ENCODE results near the gene NUTM1.

NUTM1 gene, protein sequence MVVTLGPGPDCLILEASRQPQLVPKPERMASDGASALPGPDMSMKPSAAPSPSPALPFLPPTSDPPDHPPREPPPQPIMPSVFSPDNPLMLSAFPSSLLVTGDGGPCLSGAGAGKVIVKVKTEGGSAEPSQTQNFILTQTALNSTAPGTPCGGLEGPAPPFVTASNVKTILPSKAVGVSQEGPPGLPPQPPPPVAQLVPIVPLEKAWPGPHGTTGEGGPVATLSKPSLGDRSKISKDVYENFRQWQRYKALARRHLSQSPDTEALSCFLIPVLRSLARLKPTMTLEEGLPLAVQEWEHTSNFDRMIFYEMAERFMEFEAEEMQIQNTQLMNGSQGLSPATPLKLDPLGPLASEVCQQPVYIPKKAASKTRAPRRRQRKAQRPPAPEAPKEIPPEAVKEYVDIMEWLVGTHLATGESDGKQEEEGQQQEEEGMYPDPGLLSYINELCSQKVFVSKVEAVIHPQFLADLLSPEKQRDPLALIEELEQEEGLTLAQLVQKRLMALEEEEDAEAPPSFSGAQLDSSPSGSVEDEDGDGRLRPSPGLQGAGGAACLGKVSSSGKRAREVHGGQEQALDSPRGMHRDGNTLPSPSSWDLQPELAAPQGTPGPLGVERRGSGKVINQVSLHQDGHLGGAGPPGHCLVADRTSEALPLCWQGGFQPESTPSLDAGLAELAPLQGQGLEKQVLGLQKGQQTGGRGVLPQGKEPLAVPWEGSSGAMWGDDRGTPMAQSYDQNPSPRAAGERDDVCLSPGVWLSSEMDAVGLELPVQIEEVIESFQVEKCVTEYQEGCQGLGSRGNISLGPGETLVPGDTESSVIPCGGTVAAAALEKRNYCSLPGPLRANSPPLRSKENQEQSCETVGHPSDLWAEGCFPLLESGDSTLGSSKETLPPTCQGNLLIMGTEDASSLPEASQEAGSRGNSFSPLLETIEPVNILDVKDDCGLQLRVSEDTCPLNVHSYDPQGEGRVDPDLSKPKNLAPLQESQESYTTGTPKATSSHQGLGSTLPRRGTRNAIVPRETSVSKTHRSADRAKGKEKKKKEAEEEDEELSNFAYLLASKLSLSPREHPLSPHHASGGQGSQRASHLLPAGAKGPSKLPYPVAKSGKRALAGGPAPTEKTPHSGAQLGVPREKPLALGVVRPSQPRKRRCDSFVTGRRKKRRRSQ

DNA sequence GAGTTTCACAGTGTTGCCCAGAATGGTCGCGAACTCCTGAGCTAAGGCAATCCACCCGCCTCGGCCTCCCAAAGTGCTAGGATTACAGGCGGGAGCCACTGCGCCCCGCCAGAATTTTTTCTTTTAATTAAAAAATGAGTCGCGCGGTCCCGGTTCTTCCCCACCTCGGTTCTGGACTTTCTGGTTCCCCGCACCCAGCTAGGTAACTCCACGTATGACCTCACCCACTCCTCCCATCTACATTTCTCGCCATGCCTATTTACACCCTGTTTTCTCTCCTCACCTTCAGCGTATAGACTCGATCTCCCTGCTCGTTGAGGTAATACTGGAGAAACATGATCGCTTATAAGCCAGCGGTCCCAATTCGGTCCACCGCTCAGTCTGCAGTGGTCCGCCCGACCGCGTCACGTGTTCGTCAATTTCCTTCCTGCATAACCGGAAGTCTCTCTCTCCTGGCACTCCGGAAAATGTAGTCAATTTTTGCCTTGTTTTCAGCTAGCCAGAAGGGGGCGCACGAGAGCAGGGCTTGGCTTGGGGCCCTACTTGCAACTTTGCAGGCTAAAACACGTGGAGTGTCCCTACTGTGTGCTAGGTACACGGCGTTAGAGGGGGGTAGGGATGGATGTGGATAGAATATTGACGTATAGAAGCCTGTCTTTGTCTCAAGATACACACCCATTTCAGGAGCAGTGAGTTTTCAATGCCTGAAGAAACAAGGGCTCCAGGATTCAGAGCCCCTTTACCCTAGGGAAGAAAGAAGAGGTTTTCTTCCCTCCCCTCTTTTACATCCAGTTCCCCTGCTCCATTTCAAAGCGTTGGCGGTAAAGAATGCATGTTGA, at the start of gene NUTM1, which contains the start of gene NOP10:
Gene NUTM1 (plus strand): TSS at position 579 of the 839 bp plus-strand sequence. CDS start 382 bp downstream, outside the sequence.
Gene NOP10 (minus strand): TSS at position 400 of the 839 bp plus-strand sequence. CDS start 63 bp downstream, at position 337.
- peak; percentile 84 for DNase-seq

DNA sequence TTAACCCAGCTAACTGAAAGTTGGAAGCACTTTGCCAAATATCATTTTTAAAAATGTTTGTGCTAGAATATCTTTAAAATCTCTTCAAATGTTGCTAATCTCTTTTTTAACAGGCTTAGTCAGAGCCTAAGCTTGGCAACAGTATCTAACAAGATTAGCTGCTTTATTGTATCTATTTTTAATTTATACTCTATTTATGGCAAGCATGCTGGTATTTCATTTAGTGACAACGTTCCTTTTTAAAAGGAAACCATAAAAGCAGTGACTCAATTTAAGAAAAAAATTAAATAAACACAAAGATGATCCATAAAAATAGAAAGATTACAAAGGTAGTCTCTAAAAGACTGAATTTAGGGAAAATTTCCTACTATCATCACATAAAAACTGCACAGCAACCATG, 46.1 kb upstream of the NUTM1 start:
- DNase-seq: no peak

DNA sequence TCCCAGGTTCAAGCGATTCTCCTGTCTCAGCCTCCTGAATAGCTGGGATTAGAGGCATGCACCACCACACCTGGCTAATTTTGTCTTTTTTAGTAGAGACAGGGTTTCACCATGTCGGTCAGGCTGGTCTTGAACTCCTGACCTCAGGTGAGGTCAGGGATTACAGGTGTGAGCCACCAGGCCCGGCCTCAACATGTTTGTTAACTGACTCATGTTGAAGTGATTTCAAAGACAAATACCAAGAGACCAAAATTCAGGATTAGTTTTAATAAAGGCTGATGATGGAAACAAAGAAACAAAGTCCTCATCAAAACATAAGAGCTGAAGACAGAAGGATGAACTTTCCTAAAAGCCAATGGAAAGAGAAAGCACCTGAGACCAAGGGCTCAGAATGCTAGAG, 42.1 kb upstream of the NUTM1 start:
- no peak for DNase-seq

DNA sequence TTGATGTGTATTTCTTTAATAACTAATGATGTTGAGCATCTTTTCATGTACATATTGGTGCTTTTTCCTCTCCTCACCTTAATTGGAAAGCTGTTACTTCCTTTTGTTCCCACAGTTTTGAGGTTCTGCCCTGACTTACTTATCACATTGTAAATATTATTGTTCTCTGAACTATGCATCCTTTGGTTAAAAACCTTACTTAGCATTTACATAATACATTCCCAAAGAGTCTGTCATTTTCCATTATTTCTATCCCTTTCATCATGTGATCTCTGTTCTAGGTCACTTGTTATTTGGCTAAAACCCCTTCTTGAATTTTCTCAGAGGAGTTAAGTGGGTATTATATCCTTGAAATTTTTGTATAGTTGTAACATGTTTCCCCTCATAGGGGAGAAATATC, 38.5 kb upstream of the NUTM1 start:
- DNase-seq: no peak

DNA sequence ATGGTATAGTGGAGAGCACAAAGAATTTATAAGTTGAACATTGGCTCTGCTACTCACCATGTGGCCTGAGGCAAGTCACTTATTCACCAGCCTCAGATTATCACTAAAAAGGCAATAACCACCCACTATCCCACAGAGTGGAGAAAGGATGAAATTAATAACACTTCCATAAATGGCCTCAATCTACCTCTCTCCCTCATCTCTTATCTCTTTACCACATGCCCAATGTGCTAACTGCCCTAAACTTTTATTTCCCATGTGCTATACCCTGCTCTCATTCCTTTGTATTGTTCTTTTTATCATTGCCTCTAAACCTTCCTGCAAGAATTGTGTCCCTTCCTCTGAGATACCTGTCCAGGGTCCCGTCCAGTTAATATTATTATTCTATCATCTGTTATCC, 31.6 kb upstream of the NUTM1 start:
- DNase-seq: no peak

DNA sequence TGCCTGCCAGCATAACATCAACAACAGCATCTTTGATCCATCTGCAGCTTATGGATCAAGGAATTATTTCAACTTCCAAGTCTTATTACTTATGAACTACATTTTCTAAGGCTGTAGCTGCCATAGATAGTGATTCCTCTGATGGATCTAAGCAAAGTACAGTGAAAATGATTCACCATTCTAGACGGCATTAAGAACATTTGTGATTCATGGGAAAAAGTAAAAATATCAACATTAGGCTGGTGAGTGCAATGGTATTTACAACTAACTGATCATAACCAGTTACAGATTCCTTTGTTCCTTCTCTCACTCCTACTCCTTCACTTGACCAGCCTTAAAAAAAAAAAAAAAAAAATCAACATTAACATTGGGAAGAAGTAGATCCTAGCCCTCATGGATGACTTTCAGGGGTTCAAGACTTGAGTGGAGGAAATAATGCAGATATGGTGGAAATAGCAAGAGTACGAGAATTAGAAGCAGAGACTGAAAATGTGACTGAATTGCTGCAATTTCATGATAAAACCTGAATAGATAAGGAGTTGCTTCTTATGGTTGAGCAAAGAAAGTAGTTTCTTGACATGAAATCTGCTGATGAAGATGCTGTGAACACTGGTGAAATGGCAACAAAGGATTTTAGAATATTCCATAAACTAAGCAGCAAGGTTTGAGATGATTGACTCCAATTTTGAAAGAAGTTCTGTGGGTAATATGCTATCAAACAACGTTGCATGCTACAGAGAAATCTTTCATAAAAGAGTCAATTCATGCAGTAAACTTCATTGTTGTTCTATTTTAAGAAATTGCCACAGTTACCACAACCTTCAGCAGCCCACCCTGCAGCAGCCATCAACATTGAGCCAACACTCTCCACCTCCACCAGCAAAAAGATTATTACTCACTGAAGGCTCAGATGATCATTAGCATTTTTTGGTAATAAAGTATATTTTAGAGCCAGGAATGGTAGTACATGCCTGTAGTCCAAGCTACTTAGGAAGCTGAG, 28.3 kb upstream of the NUTM1 start:
- DNase-seq: no peak

DNA sequence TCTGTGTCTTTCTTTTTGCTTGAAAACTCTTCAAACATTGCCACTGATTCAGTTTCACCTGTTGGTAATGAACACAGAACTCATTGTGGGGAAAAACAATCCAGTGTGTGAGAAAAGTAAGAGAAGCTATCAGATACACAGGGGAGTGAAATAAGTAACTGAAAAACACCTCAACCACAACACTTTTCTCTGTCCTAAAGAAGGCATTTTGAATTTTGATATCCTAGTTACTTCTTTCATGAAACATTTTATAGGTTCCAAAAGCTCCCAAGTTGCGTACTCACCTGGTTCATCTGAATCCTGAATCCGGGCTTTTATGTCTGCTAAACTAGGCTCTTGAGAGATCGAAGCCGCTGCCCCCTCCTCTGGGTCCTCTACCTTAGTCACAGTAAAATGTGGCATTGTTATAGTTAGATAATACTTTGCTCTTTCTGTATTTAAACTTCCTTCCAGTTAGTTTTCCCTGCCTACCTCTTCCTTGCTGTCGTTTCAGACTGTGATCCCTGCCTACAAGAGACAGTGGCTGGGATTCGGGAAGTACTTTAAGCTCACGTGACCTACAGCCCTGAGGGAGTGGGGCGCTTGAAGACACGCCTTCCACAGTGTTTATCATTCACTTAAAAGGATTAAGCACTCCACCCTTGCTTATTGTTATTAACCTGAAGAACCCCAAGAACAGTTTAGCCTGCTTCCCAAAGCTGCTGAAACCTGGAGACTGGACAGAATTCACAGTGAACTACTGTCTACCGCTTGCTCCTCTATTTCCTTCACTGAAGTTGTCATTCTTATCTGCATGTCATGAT, 24.6 kb upstream of the NUTM1 start:
- DNase-seq: no peak

DNA sequence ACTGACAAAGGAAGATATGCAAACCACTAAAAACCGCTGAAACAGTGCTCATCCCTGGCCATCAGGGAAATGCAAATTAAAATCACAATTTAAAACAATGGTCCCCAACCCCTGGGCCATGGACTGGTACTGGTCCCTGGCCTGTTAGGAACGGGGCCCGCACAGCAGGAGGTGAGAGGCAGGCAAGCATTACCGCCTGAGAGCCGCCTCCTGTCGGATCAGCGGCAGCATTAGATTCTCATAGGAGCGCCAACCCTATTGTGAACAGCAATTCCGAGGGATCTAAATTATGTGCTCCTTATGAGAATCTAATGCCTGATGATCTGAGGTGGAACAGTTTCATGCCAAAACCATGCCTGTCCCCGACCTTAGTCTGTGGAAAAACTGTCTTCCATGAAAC, 19.9 kb upstream of the NUTM1 start:
- no peak for DNase-seq

DNA sequence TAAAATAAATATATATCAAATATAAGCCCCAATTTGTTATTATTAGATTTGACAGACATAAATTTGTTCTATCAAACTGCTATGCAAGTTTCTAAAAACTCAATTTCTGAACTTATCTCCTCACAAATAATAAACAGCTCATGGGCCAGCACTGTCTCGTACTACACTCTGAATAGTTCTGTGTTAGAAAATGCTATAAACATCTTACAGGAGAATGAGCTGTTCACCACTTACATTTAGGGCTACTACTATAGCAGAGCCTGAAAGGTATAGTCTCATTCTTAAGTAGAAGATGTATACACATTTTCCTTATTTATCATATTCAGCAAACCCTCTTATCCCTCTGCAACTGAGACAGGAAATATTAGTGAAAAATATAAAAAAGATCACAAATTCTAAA, 18.2 kb upstream of the NUTM1 start:
- DNase-seq: no peak

DNA sequence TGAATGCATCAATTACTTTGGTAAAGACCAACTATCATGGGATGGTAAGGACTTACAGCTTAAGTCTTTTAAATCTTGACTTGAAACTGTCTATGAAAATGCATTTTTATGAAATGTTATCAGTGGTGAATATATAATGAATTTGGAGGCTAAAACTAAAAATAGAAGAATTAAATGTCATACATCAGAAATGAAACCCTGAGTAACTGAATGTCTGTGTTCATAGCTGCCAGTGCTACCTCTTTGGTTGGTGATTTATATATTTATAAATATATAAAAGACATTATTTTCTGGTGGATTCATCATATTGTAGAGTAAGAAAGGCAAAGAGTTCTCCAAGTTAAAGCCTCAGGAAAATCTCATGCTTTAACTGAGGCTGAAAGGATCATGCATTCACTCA, 17.7 kb upstream of the NUTM1 start:
- no peak for DNase-seq

DNA sequence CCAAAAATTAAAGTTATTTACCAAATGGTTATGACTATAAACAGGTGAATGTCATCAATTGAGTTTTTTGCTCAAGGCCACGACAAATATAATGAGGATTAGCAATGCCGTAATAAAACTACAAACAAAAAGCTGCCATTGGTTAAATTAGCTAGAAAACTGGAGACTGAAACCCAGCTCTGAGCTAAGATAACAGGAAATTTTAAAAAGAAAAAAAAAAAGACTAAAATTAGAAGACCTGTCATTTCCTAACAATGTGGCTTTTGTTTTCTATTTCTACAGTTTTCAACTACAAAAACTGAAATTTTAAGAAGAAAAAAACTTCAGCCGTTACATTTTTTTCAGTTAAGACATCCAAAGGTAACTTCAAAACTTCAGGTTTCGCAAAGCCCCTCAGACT, 15.2 kb upstream of the NUTM1 start:
- DNase-seq: no peak

DNA sequence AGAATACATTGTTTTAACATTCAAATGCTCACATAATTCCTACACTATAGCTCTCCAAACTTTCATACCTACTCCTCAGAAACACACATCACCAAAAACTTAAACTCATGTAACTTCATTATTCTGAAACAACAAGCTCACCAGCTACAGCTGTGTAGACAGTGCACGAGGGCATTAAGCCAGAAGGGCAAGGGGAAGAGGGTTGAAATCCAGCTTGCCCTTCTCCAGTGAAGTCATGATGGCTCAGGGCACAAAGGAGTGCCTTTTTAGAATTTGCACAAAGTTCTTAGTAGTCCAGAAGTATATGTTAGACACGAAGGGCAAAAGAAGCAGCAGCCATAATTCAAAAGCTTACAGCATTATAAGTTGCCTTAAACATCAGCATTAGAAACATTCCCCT, 14.1 kb upstream of the NUTM1 start:
- no peak for DNase-seq

DNA sequence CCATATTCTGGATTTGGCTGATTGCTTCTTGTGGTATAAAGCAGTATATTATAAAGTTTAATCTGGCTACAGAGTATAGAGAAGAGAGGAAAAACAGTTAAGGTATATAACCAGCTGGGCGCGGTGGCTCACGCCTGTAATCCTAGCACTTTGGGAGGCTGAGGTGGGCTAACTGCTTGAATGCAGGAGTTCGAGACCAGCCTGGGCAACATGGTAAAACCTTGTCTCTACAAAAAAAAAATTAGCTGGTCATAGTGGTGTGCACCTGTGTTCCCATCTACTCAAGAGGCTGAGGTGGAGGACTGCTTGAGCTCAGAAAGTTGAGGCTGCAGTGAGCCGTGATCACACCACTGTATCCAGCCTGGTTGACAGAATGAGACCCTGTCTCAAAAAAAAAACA, 12.8 kb upstream of the NUTM1 start:
- DNase-seq: no peak

DNA sequence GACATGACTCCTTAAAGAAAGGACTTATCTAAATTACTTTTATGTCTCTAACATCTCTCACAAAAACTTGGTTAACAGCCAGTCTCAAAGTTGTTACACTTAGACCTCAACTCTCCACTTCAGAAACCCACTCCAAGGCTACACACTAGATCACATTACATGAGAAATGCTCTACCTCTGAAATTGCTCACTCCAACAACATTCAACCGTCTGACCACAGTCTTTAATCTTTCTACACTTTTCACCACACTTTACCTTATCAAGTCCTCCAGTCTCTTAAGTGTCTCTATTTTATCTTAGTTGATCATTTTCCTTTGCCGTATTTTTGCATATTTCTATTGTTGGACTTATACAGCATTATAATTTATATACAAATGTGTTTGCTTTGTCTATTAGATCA, 11.3 kb upstream of the NUTM1 start:
- DNase-seq: no peak

DNA sequence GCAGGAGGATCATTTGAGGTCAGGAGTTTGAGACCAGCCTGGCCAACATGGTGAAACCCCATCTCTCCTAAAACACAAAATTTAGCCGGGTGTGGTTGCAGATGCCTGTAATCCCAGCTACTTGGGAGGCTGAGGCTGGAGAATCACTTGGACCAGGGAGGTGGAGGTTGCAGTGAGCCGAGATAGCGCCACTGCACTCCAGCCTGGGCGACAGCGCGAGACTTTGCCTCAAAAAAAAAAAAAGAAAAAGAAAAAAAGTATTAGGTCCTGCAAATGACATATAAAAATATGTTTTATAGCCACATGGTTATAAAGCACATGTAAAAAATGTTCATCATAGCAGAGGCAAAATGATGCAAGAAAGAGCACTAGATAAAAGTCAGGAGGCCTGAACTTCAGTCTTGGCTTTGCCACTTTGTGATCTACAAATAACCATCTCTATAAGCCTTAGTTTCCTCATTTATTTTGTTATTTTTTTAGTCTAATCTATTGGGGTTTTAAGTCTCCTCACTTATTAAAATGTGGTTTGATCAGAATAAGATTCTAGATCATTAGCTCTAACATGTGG, 10.5 kb upstream of the NUTM1 start:
- no peak for DNase-seq

DNA sequence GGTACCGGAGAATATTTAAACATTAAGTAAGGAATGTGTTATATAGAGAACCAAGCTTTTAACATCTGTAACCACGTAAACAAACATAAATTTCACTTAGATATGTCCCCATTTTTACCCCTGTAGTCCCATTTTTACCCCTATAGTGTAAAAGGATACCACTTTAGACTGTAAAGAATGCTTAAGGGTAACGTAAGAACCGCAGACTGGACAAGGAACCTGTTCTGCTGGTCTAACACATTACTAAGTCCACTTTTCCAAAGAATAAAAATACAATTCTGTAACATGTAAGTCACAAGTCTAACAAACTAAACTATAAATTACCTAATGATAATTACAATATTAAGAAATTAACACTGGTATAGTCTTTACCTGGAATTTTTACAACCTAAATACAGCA, 8.4 kb upstream of the NUTM1 start:
- DNase-seq: no peak

DNA sequence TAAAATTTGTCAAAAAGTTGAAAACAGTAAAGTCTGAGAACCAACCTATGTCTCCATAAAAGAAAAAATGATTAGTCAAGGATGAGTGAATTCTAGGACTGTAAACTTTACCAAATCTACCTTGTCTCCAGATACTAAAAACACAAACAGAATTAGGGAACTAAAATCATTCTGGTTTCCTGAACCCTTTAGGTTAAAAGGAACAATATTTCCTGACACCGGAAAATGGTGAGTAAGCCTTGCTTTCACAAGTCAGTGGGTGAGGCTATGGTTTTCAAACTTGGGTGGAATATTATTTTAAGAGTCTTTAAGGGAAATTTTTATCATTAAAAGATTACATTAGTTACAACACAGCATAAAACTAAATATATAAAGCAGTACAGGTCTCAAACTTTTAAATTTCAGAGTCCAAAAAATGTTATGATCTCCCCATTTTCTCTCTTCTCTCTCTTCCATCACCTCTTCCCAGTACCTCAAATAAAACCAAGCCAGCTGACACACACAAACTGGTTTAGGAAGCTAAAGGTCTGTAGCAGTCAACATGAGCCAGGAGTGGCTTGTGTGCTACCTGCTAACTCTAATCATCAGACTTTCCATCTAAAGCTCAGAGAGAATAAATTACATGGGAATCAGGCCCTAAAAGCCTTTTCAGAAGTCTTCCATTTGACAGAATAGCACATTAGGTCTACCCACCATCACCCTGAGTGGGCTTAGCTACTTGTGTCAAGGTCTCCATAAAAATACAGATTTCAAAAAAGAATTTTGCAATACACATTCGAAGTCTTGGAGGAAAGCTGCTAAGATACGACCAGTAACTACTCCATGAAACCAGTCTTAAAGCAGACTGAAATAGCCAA, 7.7 kb upstream of the NUTM1 start:
- no peak for DNase-seq

DNA sequence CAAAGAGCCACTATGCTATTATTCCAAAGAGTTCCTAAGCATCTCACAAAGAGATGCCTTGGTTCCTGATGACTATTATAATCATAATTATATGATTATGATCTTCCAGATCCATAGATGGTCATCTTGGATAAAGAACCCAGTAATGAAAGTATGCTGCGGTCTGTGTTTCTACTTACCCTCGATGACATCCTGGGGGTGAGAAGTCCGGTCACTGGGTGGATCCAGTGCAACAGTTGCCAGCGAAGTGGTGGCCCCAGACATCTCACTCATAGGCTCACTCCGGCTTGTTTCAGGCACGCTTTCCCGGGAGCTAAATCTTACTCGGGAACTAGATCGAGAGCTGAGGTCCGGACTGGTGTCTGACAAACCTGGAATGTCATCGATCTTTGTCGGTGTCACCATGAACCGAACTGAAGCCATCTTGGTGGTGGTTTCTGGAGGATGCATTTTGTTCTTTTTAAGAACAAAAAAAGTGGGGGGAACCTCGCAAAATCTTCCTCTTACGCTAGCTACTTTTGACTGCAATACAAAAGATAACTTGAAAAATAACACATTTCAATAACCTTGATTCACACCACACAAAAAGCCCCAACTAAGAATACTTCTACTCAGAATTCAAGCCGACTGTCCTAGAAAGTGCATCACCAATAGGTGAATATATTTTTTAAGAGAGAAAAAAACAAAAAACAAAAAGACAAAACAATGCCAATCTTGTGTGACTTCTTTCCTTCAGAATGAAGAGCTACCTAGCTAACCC, 6.7 kb upstream of the NUTM1 start:
- DNase-seq: no peak
